K562 (cell line): ENCODE results near the gene FRA10AC1. TPM values are rescaled to one million over a fixed set of nuclear protein-coding genes. Genes with fewer than 3 reads are reported as not detected.

Source experiments
- ATAC-seq: fragments of 200-7000 bp; cut with Tn5 transposase; 3 replicates; pipeline ENCODE4 v1.9.1; 2020; ENCODE audit warnings: moderate library complexity
- BruUV-seq: library from RNA; stranded (reverse); fragments of 400-500 nt; replicated peaks from 2 replicates; lab custom pipeline; 2021; lab: Mats Ljungman, UMichigan
- CTCF ChIA-PET: fragments of 300-600 bp; formaldehyde crosslinking; extraction: SDS; loops from one replicate; lab custom pipeline; 2021; ENCODE audit warnings: low intra/inter-chr PET ratio; lab: Yijun Ruan, JAX
- POLR2A ChIA-PET: fragments of 300-600, 350-650 bp; sonication (Branson Sonifier 250); formaldehyde crosslinking; extraction: SDS; loops from one replicate; lab custom pipeline; 2021; ENCODE audit warnings: antibody characterized with exemption, inconsistent platforms; lab: Yijun Ruan, JAX
- DNase-seq, 4 experiments: peaks; one replicate each; pipeline versions ENCODE4 v3.0.0 to v3.0.0-alpha.2; 2011 to 2018; ENCODE audit warnings: low spot score in 3 of 4, mixed read lengths in 3 of 4; ENCODE audit errors: extremely low read depth in 1 of 4
- FAIRE-seq: peaks from 2 replicates; lab custom pipeline; 2011; peaks lifted over from hg19 to GRCh38; lab: Jason Lieb, UNC
- H2AFZ ChIP-seq: 2 replicates; pipeline ENCODE4 v1.6.0; 2011; ENCODE audit warnings: low read depth, low read length, control low read depth, inconsistent platforms
- H3K27ac ChIP-seq: fragments of 200-600 bp; 3 replicates; pipeline ENCODE4 v1.8.0; 2011; ENCODE audit warnings: low read depth, mild to moderate bottlenecking, control low read depth, inconsistent platforms, low read length, moderate library complexity, mixed read lengths; ENCODE audit errors: extremely low read depth
- H3K27me3 ChIP-seq, 2 experiments: fragments of 300-600 bp in 1 of 2; 2 replicates in 1 of 2; 3 replicates in 1 of 2; pipeline versions ENCODE4 v1.6.0 to v1.8.0; 2011; ENCODE audit warnings: inconsistent platforms in 2 of 2, low read length in 2 of 2, mild to moderate bottlenecking in 1 of 2, mixed read lengths in 1 of 2, moderate library complexity in 1 of 2; ENCODE audit not compliant: control insufficient read depth in 2 of 2, insufficient read depth in 2 of 2
- H3K36me3 ChIP-seq: fragments of 300-600 bp; 3 replicates; pipeline ENCODE4 v1.8.0; 2011; ENCODE audit warnings: mild to moderate bottlenecking, low read length, inconsistent platforms; ENCODE audit not compliant: control insufficient read depth, insufficient read depth
- H3K4me1 ChIP-seq, 2 experiments: fragments of 200-600 bp in 1 of 2; replicated peaks in 1 of 2; 2 replicates in 1 of 2; 3 replicates in 1 of 2; pipeline versions ENCODE4 v1.5.1 to v1.8.0; 2011; ENCODE audit warnings: inconsistent platforms in 2 of 2, low read length in 2 of 2, mild to moderate bottlenecking in 1 of 2, mixed read lengths in 1 of 2, moderate library complexity in 1 of 2; ENCODE audit not compliant: control insufficient read depth in 2 of 2, insufficient read depth in 2 of 2
- H3K4me2 ChIP-seq: 2 replicates; pipeline ENCODE4 v1.6.1; 2011; ENCODE audit warnings: low read length, control low read depth, inconsistent platforms, mixed read lengths; ENCODE audit not compliant: insufficient read depth
- H3K4me3 ChIP-seq: fragments of 200-600 bp; sonication (generic), shearing (Covaris generic); 2 replicates; pipeline ENCODE4 v1.5.1; 2016; ENCODE audit warnings: control low read depth, inconsistent platforms
- H3K79me2 ChIP-seq: fragments of 200-600 bp; 3 replicates; pipeline ENCODE4 v1.8.0; 2011; ENCODE audit warnings: low read length, inconsistent platforms; ENCODE audit not compliant: control insufficient read depth, insufficient read depth
- H3K9ac ChIP-seq, 2 experiments: 2 replicates each; pipeline versions ENCODE4 v1.6.0 to v1.6.1; 2011; ENCODE audit warnings: low read depth in 2 of 2, low read length in 2 of 2, control low read depth in 1 of 2, inconsistent platforms in 1 of 2, mild to moderate bottlenecking in 1 of 2, mixed read lengths in 1 of 2; ENCODE audit not compliant: insufficient read depth in 1 of 2
- H3K9me1 ChIP-seq: one replicate; pipeline ENCODE4 v1.6.0; 2011; ENCODE audit warnings: inconsistent platforms, mild to moderate bottlenecking, low read length, moderate library complexity; ENCODE audit not compliant: control insufficient read depth, insufficient read depth
- H3K9me3 ChIP-seq: replicated peaks from 2 replicates; pipeline ENCODE4 v1.5.1; 2011; ENCODE audit warnings: low read depth, low read length, inconsistent platforms; ENCODE audit not compliant: control insufficient read depth, insufficient read depth
- H4K20me1 ChIP-seq: replicated peaks from 2 replicates; pipeline ENCODE4 v1.6.1; 2011; ENCODE audit warnings: low read length, inconsistent platforms, mixed read lengths; ENCODE audit not compliant: control insufficient read depth, insufficient read depth
- IRF2 ChIP-seq: sonication (generic); formaldehyde crosslinking; IDR thresholded peaks from 2 replicates; pipeline ENCODE4 v1.8.1; 2022; ENCODE audit warnings: mild to moderate bottlenecking, missing genetic modification reagents
- MAFK ChIP-seq: IDR thresholded peaks from 2 replicates; pipeline ENCODE4 v1.6.1; 2011; ENCODE audit warnings: low read length, improper control_type of control experiment
- NCOA2 ChIP-seq, 2 experiments: fragments of 450-650 bp; IDR thresholded peaks; 2 replicates each; pipeline ENCODE4 v1.6.1; 2018; ENCODE audit warnings: mild to moderate bottlenecking in 2 of 2, moderate library complexity in 1 of 2; ENCODE audit not compliant: partially characterized antibody in 2 of 2
- SIX5 ChIP-seq, 2 experiments: IDR thresholded peaks; 2 replicates each; pipeline ENCODE4 v1.6.1; 2011; ENCODE audit warnings: low read length in 2 of 2, borderline replicate concordance in 1 of 2, low read depth in 1 of 2, mild to moderate bottlenecking in 1 of 2, moderate library complexity in 1 of 2; ENCODE audit not compliant: insufficient read depth in 1 of 2
- ZNF121 ChIP-seq: sonication (generic); formaldehyde crosslinking; conservative IDR thresholded peaks from 2 replicates; pipeline ENCODE4 v1.8.0; 2022; ENCODE audit warnings: missing genetic modification reagents
- WGBS: fragments of 100-300 bp; shearing (Covaris generic); methylation state at CpG from one replicate; pipeline ENCODE4 v1.1.6; 2016; ENCODE audit warnings: low coverage, mixed read lengths; ENCODE audit not compliant: insufficient coverage; ENCODE audit errors: missing lambda C conversion rate; 5-methylcytosine and 5-hydroxymethylcytosine counted together
- in situ Hi-C: fragments of 300-500 bp; cut with MboI; formaldehyde crosslinking; loops from 4 replicates; pipeline ENCODE4 v1.15.0; 2018; ENCODE audit warnings: inconsistent platforms, mixed read lengths
- intact Hi-C: fragments of 100-400 bp; cut with micrococcal nuclease; formaldehyde crosslinking; loops from 2 replicates; pipeline ENCODE4 v1.14.2; 2022
- polyA plus RNA-seq, 8 experiments: library from polyadenylated mRNA; depleted of rRNA in 4 of 8; stranded (reverse) in 5 of 8; unstranded in 3 of 8; fragments of >200 nt; fragmentation: Nextera tagmentation in 2 of 8; fragmentation: Illumina TruSeq in 1 of 8; extraction: Ambion mirVana in 2 of 8; extraction: Trizol in 1 of 8; gene quantifications; 2 replicates each; pipeline versions ENCODE4 v1.2.1 to v1.2.3, GENCODE V29; 2011 to 2014; ENCODE audit warnings: inconsistent platforms in 1 of 8, missing spikeins in 1 of 8
- total RNA-seq, 7 experiments: library from RNA; depleted of rRNA in 6 of 7; stranded (reverse); fragments of >200 nt in 6 of 7; fragmentation: Illumina TruSeq in 2 of 7; extraction: Trizol in 2 of 7; gene quantifications; 2 replicates each; pipeline versions ENCODE4 v1.2.1 to v1.2.3, GENCODE V29; 2011 to 2021; ENCODE audit warnings: low replicate concordance in 1 of 7
- TF ChIP-seq, protein P1 (sequence below), 2 experiments: fragments of 450-650 bp; IDR thresholded peaks; 2 replicates each; pipeline ENCODE4 v1.6.1; 2016; ENCODE audit warnings: mild to moderate bottlenecking in 2 of 2, borderline replicate concordance in 1 of 2, low read depth in 1 of 2, moderate library complexity in 1 of 2
- TF ChIP-seq, protein P2 (sequence below): sonication (generic); formaldehyde crosslinking; IDR thresholded peaks from 2 replicates; pipeline ENCODE4 v1.8.0; 2022; ENCODE audit warnings: mild to moderate bottlenecking, low read depth, missing genetic modification reagents
- TF ChIP-seq, protein P3 (sequence below), 2 experiments: fragments of 250-450 bp in 1 of 2; fragments of 450-650 bp in 1 of 2; sonication (Bioruptor Pico) in 1 of 2; IDR thresholded peaks; 2 replicates each; pipeline versions ENCODE4 v1.6.1 to v1.8.0; 2016 to 2021; ENCODE audit warnings: mild to moderate bottlenecking in 2 of 2, moderate library complexity in 2 of 2, missing compliant biosample characterization in 1 of 2, missing genetic modification characterization in 1 of 2
- TF ChIP-seq, protein P4 (sequence below): fragments of 450-650 bp; IDR thresholded peaks from 2 replicates; pipeline ENCODE4 v1.7.0; 2016; ENCODE audit warnings: borderline replicate concordance

The FRA10AC1 gene
- total and polyA plus RNA-seq, 9 of the 15 experiments (the other 6 are each of a cell fraction or from before 2014, with no cell fraction given), result 4.4 to 11.8 (median 8.0) TPM

DNA sequence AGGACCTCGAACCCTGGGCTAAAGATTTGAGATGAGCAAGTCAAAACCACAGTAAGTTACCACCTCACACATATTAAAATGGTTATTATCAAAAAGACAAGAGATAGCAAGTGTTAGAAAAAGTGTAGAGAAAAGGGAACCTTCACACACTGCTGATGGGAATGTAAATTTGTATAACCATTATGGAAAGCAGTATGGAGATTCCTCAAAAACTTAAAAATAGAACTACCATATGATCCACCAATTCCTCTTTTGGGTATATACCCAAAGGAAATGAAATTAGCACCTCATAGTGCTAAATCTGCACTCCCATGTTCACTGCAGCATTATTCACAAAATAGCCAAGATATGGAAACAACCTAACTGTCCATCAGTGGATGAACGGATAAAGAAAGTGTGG is 20.8 kb upstream of the FRA10AC1 start:
- H2AFZ ChIP-seq, result no peak overlapping the region
- H3K27ac ChIP-seq, result no peak overlapping the region
- no peaks in the 10 kb centered on the region for H3K79me2 ChIP-seq
- H3K4me3 ChIP-seq, result no peak overlapping the region
- intact Hi-C loops (no loop called here), in situ Hi-C loops (no loop called here)
- no peaks in the 10 kb centered on the region for H3K9me1 ChIP-seq
- H3K36me3 ChIP-seq, result no peaks in the 10 kb centered on the region
- no TSS peak for BruUV-seq
- DNase-seq (no peak), FAIRE-seq (no peak), ATAC-seq (no peak)
- no peaks in the 10 kb centered on the region for H3K4me1 ChIP-seq
- no peaks in the 10 kb centered on the region for H3K9me3 ChIP-seq
- H3K4me2 ChIP-seq, result no peak overlapping the region
- CTCF ChIA-PET, result no interaction called here
- H3K27me3 ChIP-seq, result no peaks in the 10 kb centered on the region; a peak in 1 of 5 replicates
- WGBS, result 0% methylated on average over 2 of the region's 2 CpGs
- no peak overlapping the region for H3K9ac ChIP-seq
- no peaks in the 10 kb centered on the region for H4K20me1 ChIP-seq
- POLR2A ChIA-PET, result no interaction called here
- TF ChIP-seq, protein P1, sequence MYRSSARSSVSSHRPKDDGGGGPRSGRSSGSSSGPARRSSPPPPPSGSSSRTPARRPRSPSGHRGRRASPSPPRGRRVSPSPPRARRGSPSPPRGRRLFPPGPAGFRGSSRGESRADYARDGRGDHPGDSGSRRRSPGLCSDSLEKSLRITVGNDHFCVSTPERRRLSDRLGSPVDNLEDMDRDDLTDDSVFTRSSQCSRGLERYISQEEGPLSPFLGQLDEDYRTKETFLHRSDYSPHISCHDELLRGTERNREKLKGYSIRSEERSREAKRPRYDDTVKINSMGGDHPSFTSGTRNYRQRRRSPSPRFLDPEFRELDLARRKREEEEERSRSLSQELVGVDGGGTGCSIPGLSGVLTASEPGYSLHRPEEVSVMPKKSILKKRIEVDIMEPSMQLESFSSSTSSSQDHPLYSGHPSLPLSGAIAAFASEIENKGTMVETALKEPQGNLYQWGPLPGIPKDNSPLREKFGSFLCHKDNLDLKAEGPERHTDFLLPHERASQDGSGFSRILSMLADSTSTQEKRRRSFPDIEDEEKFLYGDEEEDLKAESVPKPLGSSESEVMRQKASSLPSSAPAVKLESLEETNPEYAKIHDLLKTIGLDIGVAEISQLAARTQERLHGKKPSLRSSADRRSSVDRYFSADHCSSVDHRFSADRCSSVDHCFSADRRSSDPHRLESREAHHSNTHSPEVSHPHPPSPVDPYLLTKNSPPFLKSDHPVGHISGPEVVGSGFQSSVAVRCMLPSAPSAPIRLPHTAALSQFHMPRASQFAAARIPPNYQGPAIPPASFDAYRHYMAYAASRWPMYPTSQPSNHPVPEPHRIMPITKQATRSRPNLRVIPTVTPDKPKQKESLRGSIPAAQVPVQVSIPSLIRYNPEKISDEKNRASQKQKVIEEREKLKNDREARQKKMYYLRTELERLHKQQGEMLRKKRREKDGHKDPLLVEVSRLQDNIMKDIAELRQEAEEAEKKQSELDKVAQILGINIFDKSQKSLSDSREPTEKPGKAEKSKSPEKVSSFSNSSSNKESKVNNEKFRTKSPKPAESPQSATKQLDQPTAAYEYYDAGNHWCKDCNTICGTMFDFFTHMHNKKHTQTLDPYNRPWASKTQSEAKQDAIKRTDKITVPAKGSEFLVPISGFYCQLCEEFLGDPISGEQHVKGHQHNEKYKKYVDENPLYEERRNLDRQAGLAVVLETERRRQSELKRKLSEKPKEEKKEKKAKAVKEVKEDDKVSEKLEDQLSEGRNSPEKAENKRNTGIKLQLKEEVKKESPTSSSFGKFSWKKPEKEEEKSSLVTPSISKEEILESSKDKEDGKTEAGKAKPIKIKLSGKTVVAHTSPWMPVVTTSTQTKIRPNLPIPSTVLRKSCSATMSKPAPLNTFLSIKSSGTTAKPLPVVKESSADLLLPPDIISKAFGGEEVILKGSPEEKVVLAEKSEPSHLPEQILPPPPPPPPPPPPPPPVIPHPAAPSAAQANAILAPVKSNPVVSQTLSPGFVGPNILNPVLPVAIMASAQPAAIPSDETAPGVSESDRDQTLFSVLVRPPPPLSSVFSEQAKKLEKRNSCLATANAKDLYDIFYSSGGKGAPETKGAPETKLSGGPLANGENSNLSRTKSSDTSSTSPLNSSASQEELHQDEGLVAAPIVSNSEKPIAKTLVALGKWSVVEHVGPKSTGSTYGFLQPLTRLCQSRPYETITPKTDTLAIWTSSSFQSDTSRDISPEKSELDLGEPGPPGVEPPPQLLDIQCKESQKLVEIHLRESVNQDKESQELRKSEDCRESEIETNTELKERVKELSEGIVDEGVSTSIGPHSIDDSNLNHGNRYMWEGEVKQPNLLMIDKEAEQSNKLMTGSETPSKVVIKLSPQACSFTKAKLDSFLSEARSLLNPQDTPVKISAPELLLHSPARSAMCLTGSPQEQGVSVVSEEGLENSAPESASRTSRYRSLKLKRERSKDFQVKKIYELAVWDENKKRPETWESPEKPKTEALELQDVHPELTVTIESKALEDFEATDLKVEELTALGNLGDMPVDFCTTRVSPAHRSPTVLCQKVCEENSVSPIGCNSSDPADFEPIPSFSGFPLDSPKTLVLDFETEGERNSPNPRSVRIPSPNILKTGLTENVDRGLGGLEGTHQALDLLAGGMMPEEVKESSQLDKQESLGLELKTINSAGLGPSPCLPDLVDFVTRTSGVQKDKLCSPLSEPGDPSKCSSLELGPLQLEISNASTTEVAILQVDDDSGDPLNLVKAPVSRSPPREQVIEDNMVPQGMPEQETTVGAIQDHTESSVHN (IDR thresholded peaks at IDR 0.05; ENCODE audit: borderline replicate concordance in 1 of 2, low read depth in 1 of 2), result no peak
- TF ChIP-seq IRF2 (CRISPR knock-in tag) (no peak), SIX5 (IDR thresholded peaks at IDR 0.05; ENCODE audit: borderline replicate concordance in 1 of 2, insufficient read depth in 1 of 2, low read depth in 1 of 2, low read length in 2 of 2) (no peak), MAFK (no peak), NCOA2 (IDR thresholded peaks at IDR 0.05; ENCODE audit: partially characterized antibody in 2 of 2) (no peak), ZNF121 (CRISPR knock-in tag) (no peak)
- TF ChIP-seq, protein P2, sequence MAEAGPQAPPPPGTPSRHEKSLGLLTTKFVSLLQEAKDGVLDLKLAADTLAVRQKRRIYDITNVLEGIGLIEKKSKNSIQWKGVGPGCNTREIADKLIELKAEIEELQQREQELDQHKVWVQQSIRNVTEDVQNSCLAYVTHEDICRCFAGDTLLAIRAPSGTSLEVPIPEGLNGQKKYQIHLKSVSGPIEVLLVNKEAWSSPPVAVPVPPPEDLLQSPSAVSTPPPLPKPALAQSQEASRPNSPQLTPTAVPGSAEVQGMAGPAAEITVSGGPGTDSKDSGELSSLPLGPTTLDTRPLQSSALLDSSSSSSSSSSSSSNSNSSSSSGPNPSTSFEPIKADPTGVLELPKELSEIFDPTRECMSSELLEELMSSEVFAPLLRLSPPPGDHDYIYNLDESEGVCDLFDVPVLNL (CRISPR knock-in tag), result no peak
- TF ChIP-seq, protein P3, sequence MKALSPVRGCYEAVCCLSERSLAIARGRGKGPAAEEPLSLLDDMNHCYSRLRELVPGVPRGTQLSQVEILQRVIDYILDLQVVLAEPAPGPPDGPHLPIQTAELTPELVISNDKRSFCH (CRISPR knock-in tag; IDR thresholded peaks at IDR 0.05), result no peak
- TF ChIP-seq, protein P3 (tag; IDR thresholded peaks at IDR 0.05), result no peak
- TF ChIP-seq, protein P4, sequence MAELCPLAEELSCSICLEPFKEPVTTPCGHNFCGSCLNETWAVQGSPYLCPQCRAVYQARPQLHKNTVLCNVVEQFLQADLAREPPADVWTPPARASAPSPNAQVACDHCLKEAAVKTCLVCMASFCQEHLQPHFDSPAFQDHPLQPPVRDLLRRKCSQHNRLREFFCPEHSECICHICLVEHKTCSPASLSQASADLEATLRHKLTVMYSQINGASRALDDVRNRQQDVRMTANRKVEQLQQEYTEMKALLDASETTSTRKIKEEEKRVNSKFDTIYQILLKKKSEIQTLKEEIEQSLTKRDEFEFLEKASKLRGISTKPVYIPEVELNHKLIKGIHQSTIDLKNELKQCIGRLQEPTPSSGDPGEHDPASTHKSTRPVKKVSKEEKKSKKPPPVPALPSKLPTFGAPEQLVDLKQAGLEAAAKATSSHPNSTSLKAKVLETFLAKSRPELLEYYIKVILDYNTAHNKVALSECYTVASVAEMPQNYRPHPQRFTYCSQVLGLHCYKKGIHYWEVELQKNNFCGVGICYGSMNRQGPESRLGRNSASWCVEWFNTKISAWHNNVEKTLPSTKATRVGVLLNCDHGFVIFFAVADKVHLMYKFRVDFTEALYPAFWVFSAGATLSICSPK, result no peak
